HG03280 (cell line): ENCODE results near the gene P4HA3.

Source experiments
- ATAC-seq: cut with Tn5 transposase; IDR thresholded peaks from one replicate; pipeline ENCODE4 v1.9.1; 2021; ENCODE audit warnings: mild to moderate bottlenecking, moderate library complexity; ENCODE audit not compliant: unreplicated experiment

Gene P4HA3

GRCh38 chr11:74268456-74268855, 43.0 kb downstream of the P4HA3 start:
- no peak for ATAC-seq

GRCh38 chr11:74267014-74267413, 44.4 kb downstream of the P4HA3 start:
- no peak for ATAC-seq

- no peak for ATAC-seq
Measured at GRCh38 chr11:74265256-74265655, 46.2 kb downstream of the P4HA3 start.

- ATAC-seq: no peak
Measured at GRCh38 chr11:74262725-74263124, 48.7 kb downstream of the P4HA3 start.

GRCh38 chr11:74257959-74258553, 53.4 kb downstream of the P4HA3 start:
- ATAC-seq: no peak

- no peak for ATAC-seq
Measured at GRCh38 chr11:74256378-74257133, 54.9 kb downstream of the P4HA3 start.

- ATAC-seq: no peak
Measured at GRCh38 chr11:74255741-74256375, 55.6 kb downstream of the P4HA3 start.

- ATAC-seq: no peak
Measured at GRCh38 chr11:74253361-74253760, 58.1 kb downstream of the P4HA3 start.

GRCh38 chr11:74249496-74249895, 61.9 kb downstream of the P4HA3 start:
- ATAC-seq: no peak

- ATAC-seq: no peak
Measured at GRCh38 chr11:74248469-74248868, 63.0 kb downstream of the P4HA3 start.

GRCh38 chr11:74238243-74238642, 73.2 kb downstream of the P4HA3 start:
- no peak for ATAC-seq

GRCh38 chr11:74237541-74237940, 73.9 kb downstream of the P4HA3 start:
- ATAC-seq: no peak

- ATAC-seq: no peak
Measured at GRCh38 chr11:74235121-74235520, 76.3 kb downstream of the P4HA3 start.

GRCh38 chr11:74233683-74234082, 77.8 kb downstream of the P4HA3 start:
- ATAC-seq: no peak

GRCh38 chr11:74232311-74232950, 79.0 kb downstream of the P4HA3 start:
- ATAC-seq: no peak

- no peak for ATAC-seq
Measured at GRCh38 chr11:74226907-74227306, 84.5 kb downstream of the P4HA3 start.

GRCh38 chr11:74225565-74225964, 85.9 kb downstream of the P4HA3 start:
- no peak for ATAC-seq

- ATAC-seq: no peak
Measured at GRCh38 chr11:74221816-74222215, 89.6 kb downstream of the P4HA3 start.

GRCh38 chr11:74220376-74220775, 91.1 kb downstream of the P4HA3 start:
- no peak for ATAC-seq
